Left colon (tissue), 2 donors: Measurements from ENCODE around the gene DNPEP. TPM values are rescaled to one million over a fixed set of nuclear protein-coding genes. Genes with fewer than 3 reads are reported as not detected.
A peak's percentile ranks its signal among the peaks of the same experiment; 100 is the strongest.
"Not testable (repeated sequence)": the region's sequence is repeated elsewhere in the genome, so short reads cannot be mapped to it uniquely, and the experiment has no call there.

Experiments used
- ATAC-seq: fragments of 200-7000 bp; cut with Tn5 transposase; one replicate; pipeline ENCODE4 v1.9.1; 2020; ENCODE audit warnings: mild to moderate bottlenecking, moderate library complexity
- DNase-seq, 2 donors: peaks; one replicate each; pipeline ENCODE4 v3.0.0-alpha.2; 2020
- intact Hi-C, 2 donors: fragments of 100-400 bp; cut with DNase I in 1 of 2; cut with micrococcal nuclease in 1 of 2; formaldehyde crosslinking; loops; one replicate each; pipeline versions ENCODE4 v1.11.2 to v1.14.0; 2022; cut with DNase I, micrococcal nuclease
- total RNA-seq, 2 donors: library from RNA; stranded (reverse); fragmentation: NEBNext Ultra II Directional; extraction: Animal tissue kit (Norgen Biotek cat#: 25700); gene quantifications; one replicate each; pipeline ENCODE4 v1.2.1, GENCODE V29; 2021
- donor health status: DM: no; HTN: no; CAD: no.
- donor health status: DM: yes; HTN: yes; CAD: no.

DNPEP gene
- total RNA-seq, 2 donors from 2014 or later: 94.2 to 130 TPM

DNA sequence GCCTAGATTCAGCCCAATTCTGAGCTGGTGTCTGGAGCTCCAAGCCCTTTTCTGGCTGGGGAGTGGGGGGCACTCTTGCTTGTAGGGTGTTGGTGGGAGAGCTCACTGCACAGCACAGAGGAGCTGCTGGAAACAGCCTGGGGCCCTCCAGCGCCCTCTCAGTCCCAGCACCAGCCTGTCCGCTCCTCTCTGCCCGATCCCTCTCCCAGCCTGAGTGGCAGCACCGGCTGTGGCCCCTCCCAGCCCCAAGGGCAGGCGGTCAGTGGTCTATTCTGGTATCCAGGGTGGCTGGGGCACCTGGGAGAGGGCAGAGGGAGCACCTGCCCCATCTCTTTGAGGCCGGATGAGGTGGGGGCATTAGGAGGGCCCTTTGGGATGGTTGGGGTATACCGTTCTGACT is 17.2 kb upstream of the DNPEP start:
- intact Hi-C loops: loop anchor here in 1 of 2 donors (10.0 kb wide), 1 partner anchor 130 kb away; no protein-coding TSS in a partner anchor
- no peak for ATAC-seq
- DNase-seq: no peak

- DNase-seq (no peak), ATAC-seq (no peak)
- intact Hi-C loops: loop anchor here in 1 of 2 donors (10.0 kb wide), 1 partner anchor 130 kb away; no protein-coding TSS in a partner anchor
Observed at GRCh38 chr2:219404291-219404910, 16.7 kb upstream of the DNPEP start.

DNA sequence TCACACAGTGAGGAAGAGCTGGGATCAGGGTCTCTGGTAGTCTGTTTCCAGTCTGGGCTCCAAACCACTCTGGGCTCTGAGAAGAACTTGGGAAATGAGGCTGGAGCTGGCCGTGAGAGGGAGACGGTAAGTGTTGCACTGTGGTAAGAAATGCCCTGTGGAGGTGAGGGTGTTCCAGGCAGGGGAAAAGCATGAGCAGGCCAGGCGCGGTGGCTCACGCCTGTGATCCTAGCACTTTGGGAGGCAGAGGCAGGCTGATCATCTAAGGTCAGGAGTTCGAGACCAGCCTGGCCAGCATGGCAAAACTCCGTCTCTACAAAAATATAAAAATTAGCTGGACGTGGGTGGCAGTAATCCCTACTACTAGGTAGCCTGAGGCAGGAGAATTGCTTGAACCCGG is 16.1 kb upstream of the DNPEP start:
- no peak for DNase-seq
- ATAC-seq: no peak
- intact Hi-C loops: loop anchor here (2.0 to 10.0 kb wide), 2 partner anchors 127 to 131 kb away; no protein-coding TSS in a partner anchor

DNA sequence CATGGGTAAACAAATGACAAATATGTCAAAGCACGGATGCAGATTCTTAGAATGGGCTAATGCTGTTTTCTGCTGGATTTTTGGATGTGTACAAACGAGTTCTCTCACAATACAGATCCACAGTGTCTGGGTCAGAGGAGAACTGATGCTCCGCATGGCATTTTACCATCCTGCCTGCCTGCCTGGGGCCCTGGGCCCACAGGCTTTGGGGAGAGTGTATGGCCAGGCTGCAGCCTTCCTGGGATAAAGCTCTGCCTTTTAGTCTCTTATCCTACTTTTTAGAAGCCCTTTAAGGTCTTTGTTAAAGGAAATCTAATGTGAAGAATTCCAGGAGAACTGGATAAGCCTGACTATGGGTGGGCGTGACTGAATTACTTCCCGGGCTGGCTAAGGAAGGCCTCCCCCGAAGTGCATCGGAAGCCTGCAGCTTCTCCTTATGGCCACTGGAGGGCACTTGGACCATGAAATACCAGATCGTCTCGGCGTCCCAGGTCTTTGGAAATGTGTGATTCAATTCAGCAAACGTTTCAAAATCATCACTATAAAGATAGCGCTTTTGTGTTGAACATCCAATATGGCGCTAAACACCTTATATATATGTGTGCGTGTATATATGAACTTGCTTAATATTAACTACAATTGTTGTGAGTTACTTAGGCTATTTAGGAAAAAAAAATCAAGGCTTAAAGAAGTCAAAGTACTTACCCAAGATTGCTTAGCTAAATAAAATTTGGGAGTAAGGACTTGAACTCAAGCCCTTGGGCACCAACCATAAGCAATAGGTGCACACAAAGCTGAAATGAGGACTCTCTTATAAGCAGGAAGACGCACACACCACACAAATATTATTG is 15.2 kb upstream of the DNPEP start:
- intact Hi-C loops: loop anchor here (2.0 to 10.0 kb wide), 2 partner anchors 128 to 132 kb away; no protein-coding TSS in a partner anchor
- DNase-seq (peak; percentile 57 to 67), ATAC-seq (peak; percentile 43)

GRCh38 chr2:219401606-219402005 is 13.9 kb upstream of the DNPEP start:
- ATAC-seq (no peak), DNase-seq (no peak)
- intact Hi-C loops: loop anchor here (2.0 to 10.0 kb wide), 2 partner anchors 129 to 133 kb away; no protein-coding TSS in a partner anchor

DNA sequence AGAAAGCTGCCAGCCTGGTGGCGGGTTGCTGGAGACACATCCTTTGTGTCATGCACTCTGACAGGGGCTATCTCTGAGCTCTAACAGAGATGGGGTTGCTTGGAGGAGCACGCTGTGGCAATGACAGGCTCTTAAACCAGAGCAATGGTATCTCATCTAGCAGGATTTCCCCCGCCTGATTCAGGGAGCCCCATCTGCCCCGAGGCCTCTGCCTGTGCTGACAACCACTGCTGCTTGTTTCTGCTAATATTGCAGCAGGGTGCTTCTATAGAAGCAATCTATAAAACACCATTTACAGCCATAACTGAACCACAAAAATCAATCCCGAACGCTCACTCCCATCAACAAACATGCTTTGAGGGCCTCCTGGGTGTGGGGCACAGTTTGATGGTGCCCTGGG is 12.8 kb upstream of the DNPEP start:
- ATAC-seq: no peak
- no peak for DNase-seq
- intact Hi-C loops: loop anchor here in 1 of 2 donors (10.0 kb wide), 1 partner anchor 134 kb away; no protein-coding TSS in a partner anchor

- ATAC-seq (peak; percentile 7), DNase-seq (no peak)
- intact Hi-C loops: loop anchor here in 1 of 2 donors (10.0 kb wide), 1 partner anchor 135 kb away; no protein-coding TSS in a partner anchor
Observed at GRCh38 chr2:219399716-219400478, 12.2 kb upstream of the DNPEP start.

DNA sequence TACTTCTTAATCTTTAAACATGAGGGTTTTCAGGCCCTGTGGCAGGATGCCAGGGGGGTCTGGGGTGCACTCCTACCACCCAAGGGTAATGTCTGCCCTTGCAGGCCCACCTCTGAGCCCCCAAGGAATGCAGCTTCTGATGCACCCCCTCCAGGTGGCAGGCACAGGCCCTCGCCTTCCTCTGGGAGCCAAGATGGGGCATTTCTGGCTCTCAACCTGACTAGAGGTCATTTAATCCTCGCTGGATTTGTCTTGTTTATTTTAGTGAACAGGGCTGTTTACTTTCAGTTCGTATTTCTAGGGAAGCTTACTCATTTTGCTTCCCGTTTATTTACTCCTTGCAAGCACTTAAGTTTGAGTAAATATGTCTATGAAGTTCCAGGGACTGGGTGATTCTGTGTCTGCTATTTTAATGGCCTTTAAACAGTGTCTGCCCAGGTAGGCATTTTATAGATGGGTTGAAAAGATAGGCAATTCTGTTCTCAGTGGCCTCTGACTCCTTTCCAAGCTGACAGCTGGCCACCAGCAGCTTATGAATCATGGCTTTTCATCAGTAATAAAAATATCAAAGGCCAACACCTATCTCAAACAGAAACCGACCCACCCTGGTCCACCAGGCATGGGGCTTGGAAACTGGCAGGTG is 11.1 kb upstream of the DNPEP start:
- intact Hi-C loops: no loop called here
- ATAC-seq: peak; percentile 83

GRCh38 chr2:219396863-219397457 is 9.2 kb upstream of the DNPEP start:
- ATAC-seq (no peak), DNase-seq (no peak)
- intact Hi-C loops: no loop called here

More for the DNA sequence above, 11.1 kb upstream of the DNPEP start:
- peak; percentile 54 to 63 for DNase-seq

- DNase-seq (no peak), ATAC-seq (no peak)
- intact Hi-C loops: no loop called here
Observed at GRCh38 chr2:219395609-219396008, 7.9 kb upstream of the DNPEP start.

DNA sequence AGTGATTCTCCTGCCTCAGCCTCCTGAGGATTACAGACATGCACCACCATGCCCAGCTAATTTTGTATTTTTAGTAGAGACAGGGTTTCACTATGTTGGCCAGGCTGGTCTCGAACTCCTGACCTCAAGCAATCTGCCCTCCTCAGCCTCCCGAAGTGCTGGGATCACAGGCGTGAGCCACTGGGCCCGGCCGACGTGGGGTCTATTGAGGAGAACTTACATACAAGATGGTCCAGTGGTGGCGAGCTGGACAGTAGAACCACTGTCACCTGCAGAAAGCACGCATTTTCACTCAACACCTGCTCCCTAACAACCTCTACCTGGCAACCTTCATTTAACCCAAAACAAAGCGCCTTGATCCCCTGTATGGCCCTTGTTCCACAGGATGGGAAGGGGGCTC is 7.3 kb upstream of the DNPEP start:
- intact Hi-C loops, DNase-seq, ATAC-seq: not testable (repeated sequence)

DNA sequence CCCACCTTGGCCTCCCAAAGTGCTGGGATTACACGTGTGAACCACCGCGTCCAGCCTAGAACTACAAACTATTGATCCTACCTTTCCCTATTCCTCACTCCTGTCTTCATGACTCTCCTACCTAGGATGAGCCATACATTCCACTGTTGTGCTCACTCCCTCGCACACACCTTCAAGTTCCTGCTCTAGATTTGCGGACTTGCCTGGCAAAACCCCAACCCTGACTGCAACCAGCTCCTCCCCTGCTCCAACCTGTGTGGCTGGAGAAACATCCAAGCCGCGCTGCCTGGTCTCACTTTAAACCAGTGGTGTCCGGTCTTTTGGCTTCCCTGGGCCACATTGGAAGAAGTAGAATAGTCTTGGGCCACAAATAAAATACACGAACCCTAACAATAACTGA is 5.0 kb upstream of the DNPEP start:
- no peak for ATAC-seq
- intact Hi-C loops: no loop called here
- DNase-seq: no peak

DNA sequence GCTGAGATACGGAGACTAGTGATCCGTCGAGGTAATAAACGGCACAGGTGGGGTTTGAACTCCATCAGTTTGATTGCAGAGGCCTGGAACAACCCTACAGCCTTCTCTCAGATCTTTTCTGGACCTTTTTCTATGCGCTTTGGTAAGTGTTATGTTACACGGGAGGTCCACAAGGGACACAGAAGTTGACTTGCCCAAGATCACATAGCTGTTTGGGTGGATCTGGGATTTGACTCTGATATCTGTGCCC is 1.1 kb upstream of the DNPEP start:
- DNase-seq: no peak
- intact Hi-C loops: no loop called here
- ATAC-seq: no peak

- intact Hi-C loops: no loop called here
- ATAC-seq (peak; percentile 75), DNase-seq (peak; percentile 99)
Observed at GRCh38 chr2:219388121-219388906, 602 bp upstream of the DNPEP start.

- ATAC-seq (no peak), DNase-seq (no peak)
- intact Hi-C loops: no loop called here
Observed at GRCh38 chr2:219386532-219387280, 1.0 kb downstream of the DNPEP start.

DNA sequence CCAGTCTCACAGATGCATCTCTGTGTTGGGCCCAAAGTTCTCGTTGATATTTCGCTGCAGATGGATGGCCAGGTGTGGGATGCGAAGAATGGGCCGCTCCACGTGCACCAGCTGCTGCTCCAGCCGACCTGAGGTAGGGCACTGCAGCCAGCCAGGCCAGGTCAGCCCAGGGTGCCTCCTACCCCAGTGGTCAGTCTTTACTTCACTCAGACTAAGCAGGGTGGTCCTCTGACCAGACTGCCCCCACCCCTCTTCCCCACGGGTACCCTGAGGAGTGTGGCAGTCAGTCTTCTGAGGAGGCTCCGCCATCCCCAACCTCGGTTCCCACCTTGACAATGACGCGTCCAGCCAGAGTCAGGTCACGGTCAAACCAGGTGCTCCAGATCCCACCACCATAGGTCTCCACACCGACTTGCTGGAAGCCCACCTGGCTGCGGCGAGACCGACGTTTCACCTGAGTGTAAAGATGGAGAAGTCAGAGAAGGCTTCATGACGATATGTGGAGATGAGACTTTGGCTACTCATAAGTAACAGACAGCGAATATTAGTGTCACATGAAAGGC is 1.7 kb downstream of the DNPEP start:
- intact Hi-C loops: no loop called here
- ATAC-seq: no peak
- DNase-seq: no peak

- no peak for ATAC-seq
- DNase-seq: no peak
- intact Hi-C loops: no loop called here
Observed at GRCh38 chr2:219384859-219385258, 2.9 kb downstream of the DNPEP start.
